OCI-LY3 (cell line): ENCODE results near the gene FHL2.

ENCODE experiments used
- CTCF ChIP-seq: fragments of 200-600, 300-600 bp; sonication (generic); IDR thresholded peaks from 2 replicates; pipeline ENCODE4 v1.5.1; 2014; ENCODE audit warnings: antibody characterized with exemption, low read length, low read depth
- EZH2phosphoT487 ChIP-seq: fragments of 200-600 bp; shearing (Covaris generic); IDR thresholded peaks from 2 replicates; pipeline ENCODE4 v1.6.1; 2018; ENCODE audit warnings: antibody characterized with exemption, mixed run types, low read depth

- TF ChIP-seq CTCF: no peak
- no peak for TF ChIP-seq EZH2phosphoT487
Observed at GRCh38 chr2:105362862-105363591, 35.8 kb downstream of the FHL2 start.
